Measurements from ENCODE around the gene C11orf71.

C11orf71 gene

DNA sequence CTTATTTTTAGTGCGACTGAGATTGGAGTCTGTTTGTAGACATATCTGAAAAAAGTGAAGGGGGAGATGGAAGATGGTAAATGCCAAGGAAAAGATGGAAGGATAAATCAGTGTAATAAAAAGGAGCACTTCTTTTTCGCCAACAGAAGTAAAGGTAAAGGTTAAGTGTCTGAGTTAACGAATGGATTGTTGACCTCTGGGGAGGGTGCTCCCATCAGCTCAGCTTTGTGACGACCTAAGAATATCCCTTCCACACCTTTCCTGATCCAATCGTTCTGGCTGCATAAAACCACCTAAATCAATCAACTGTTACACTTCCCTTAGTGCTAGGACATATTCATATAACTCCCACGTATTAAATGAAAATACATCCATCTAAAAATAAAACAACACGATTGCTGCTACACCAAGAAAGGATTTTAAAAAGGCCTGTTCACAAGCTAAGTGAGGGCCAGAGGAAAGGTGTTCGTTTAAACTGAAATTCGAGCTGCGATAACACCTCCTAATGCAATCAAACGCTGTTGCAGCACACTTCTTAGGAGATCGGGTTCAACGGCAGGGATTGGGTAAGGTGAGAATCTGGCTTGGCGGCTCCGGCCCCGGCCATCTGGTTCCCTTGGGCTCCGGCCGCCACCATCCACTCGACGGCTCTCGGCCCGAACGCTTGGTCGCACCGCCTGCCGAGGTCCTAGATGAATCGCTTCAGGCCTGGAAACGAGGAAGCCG, 658 bp downstream of the C11orf71 start:
- no peak for DNase-seq

DNA sequence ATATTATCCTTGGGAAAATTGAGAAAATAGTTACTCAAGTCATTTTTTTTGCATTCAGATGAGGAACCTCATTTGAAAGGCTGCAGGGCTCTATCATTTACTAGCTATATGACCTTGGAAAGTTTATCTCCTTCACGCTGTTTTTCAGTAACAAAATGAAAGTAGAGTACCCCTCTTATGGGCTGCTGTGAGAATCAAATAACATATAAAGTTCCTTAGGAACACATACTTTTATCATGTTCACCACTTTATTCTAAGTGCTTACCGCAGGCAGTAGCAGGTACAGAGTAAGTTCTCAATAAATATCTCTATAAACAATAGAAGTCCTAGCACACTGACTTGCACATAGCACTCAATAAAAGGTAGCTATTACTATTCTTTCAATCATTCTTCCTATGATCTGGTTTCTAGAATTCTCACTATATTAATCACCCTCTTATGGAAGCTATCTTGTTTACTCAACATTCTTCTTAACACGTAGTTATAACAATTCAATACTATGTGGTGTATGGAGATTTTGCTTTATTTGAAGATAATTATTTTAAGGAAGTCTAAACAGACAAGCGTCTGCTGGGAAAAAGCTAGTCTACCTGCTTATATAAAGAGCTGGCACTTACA, 1.9 kb downstream of the C11orf71 start:
- DNase-seq, result no peak

DNA sequence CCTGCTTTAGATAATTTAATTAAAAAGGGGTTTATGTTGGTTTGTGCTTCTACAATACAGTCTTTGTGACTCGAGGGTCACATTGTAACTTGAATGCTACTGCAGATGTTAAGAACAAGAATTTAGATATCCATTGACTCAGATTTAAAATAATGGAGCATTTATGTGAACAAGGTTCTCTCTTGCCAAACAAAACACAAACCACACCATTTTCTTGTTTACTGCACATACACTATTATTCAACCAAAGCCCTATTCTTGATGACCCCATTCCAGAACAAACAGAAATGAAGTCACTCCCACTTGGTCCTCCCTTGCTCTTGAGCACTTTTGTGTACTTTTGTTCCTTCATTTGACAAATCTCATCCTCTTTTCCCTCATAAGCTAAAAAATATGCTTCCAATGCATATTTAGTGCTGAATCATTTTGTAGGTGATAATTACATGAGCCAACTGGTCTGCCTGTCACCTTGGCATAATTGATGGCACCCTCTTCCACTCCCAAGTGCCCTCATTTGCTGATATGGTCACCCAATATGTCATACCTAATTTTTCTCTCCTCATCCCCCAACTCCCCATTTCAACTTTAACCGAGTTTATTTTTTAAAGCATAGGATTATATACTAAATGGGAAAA, 2.8 kb downstream of the C11orf71 start:
- DNase-seq, result no peak

DNA sequence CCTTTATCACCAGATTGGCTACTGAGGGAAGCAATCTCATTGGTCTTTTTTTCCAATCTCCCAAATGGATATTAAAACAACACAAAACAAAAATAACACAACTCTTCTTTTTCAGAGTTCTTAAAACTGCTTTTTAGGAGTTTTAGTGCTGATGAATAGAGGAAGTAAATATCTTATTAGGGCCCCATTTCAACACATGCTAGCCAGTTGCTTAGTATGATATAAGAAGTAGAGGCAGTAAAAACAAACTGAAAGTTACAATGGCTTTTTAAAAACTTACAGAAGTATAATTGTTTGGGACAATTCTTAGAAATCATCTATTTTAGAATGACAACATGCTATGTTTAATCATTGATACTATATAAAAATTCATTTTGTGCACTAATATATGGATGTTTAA, 3.4 kb downstream of the C11orf71 start:
- no peak for DNase-seq

DNA sequence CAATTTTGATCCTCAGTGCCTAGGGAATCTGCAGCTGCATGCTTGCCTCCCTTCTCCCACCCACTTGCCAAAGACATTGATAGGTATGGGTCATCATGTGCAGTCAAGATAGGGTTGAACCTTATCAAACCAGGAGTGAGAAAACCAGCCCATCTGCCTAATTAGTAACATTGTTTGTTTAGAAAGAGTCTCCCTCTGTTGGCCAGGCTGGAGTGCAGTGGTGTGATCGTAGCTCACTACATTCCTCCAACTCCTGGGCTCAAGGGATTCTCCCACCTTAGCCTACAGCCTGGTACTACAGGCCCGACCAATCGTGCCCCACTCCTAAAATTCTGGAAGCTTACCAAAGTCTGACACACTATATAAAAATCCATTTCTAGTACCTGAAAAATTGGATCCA, 4.6 kb downstream of the C11orf71 start:
- DNase-seq, result no peak

DNA sequence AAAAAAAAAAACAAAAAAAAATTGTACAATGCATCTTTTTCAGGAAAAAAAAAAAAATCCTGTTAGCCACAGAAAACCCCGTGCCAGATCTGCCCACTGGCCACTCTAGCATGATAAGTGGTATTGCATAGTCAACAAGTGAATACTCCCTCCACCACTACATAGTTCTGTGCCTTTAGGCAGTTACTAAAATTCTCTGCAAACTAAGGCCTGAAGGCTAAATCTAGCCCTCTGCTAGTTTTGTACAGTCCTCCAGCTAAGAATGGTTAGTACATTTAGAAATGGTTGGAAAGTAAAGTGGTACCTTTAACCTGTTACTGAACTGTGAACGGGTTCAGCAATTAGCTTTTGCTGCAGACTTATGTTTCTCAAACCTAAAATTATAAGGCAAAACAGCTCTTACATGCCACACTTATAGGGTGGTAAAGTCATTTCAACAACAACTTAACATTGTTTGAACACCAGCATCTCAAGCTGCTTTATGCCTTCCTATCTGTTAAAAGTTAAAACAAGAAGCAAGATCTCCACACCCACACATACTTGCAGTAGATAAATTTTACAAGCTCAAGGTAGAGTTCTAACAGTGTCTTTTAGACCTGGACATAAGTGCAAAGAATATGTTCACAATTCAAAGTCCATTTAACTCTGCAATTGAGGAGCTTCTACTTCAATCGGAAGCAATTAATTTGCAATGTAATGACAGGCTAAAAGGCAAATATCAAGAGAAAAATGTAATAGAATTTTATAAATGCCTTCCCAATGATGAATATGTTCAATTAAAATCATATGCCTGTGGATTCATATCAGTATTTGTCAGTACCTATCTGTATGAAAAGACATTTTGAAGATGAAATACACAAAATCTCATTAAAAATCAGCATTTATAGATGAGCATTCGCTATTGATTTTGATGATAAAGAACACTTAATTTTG, 7.3 kb downstream of the C11orf71 start:
- DNase-seq, result no peak

DNA sequence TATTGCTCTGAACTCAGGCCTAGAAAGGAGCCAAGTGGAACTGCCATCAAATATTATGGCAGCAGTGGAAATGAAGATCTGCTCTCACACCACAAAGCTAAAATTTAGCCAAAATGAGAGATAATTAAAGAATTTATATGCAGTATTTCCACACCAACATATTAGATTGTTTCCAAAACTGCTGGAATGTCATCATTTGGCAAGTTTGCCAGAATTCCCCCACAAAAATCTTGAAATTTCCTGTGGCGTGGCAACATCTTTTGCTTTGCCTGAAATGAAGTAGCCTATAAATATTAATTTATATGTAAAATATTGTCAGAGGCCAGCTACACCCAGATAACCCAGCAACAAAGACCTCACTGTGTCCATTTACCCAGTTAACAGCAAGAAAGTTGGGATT, 13.8 kb downstream of the C11orf71 start:
- DNase-seq, result no peak

DNA sequence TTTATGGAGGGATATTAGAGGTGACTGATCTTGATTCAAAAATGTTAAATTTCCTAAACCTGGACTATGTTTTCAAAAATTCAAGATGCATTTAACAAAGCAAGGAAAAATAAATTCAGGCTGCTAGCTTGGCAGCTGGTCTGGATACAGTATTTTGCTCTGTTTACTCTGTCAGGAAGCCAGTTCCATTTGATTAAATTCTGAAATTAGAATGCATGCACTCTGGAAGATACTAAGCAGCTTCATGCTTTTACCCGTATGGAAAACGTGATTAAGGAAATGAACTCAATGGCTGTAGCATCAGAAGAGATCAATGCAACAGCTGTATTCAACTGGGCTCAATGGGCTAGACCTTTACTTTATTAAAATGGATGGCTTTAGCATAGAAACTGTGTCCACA, 14.2 kb downstream of the C11orf71 start:
- no peak for DNase-seq

DNA sequence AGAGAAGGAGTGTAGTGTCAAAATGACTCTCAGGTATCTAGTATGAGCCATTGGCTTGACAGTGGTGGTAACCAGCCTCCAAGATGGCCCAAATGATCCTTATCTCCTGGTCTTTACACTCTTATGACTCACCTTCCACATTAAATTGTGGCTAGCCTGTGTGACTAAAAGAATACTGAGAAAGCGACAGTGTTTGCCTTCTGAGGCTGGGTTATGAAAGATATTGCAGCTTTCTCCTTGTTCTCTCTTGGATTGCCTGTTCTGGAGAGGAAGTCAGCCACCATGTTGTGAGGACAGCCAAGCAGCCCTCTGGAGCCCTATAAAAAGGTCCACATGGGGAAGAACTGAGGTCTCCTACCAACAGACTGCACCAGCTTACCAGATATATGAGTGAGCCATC, 15.8 kb downstream of the C11orf71 start:
- no peak for DNase-seq

DNA sequence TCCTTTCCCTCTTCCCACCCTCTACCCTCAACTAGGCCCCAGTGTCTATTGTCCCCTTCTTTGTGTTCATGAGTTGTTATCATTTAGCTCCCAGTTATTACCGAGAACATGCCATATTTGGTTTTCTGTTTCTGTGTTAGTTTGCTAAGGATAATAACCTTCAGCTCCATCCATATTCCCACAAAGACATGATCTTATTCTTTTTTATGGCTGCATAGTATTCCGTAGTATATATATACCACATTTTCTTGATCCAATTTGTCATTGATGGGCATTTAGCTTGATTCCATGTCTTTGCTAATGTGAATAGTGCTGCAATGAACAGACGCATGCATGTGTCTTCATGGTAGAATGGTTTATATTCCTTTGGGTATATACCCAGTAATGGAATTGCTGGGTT, 17.8 kb downstream of the C11orf71 start:
- no peak for DNase-seq

DNA sequence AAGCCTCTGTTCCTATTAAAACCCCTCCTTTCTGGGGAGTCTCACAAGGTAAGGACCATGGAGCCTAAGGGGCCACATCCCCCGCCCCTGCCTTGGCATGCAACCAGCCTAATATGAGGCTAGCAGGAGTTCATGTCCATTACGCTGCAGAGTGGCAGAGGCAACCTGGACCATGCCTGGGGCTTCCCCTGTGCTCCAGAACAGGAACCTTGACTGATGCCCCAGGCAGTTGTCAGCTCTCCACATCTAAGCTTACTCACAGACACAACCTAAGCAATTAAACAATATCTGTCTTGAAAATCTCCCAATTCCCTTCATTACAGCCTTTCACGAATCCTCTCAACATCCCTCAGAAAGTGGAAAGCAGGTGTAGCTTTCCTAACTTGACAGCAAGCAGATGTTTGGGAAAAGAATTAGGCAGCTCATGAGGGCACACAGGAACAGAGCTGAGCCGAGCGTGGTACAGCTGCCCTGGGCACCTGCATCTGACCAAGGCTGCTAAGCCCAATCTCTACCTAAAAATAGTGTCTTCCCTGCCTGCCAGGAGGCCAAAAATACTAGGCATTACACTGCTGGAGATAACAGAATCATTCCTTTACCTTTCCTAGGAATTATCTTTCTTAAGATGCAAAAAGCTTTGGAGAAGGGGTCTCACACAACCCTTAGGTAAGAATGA, 20.8 kb downstream of the C11orf71 start:
- DNase-seq, result no peak

DNA sequence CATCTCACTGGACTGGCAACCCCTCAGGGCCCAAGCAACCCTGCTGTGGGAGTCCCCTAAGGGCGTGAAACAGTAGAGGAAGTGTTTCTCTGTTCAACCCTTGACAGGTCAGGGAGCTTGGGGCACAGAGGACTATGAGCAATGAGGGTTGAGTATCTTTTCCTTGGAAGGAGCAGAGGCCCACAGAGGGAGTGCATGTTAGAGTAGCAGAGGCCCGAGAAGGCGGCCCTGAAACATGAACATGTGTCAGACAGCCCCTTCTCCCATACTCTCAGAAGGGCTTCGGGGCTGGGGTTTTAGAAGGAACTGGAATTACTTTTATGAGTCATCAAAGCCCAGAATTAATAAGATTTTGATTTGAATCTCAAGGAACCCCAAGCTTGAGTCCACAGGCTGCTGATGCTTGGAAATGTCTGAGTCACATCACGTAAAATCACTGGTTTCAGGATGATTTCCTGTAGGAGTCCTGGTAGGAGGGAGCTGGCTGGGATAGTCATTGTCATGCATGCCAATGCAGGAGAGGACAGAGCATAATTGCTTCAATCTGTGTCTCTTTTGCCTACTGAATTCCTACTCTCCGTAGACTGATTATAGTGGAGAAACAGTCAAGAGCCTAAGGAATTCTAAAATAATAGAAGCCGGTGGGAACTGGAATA, 22.6 kb downstream of the C11orf71 start:
- DNase-seq, result no peak

DNA sequence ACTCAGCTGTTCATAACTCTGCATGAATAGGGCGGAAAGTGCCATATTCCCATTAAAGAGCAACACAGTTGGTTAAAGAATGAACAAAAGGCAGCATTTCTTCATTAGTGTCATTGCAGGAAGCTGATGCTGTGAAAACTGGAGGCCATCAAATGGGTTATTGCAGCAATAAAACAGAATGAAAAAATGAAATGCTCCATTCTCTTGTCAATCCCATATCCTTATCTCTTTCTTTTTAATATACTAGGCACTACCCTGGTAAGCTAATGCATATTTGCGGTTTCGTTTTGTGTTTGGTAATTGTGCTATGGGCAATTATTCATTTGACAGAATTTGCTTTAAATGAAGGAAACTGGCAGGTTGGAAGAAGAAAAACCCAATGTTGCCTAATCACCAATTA, 25.3 kb downstream of the C11orf71 start:
- DNase-seq, result no peak

DNA sequence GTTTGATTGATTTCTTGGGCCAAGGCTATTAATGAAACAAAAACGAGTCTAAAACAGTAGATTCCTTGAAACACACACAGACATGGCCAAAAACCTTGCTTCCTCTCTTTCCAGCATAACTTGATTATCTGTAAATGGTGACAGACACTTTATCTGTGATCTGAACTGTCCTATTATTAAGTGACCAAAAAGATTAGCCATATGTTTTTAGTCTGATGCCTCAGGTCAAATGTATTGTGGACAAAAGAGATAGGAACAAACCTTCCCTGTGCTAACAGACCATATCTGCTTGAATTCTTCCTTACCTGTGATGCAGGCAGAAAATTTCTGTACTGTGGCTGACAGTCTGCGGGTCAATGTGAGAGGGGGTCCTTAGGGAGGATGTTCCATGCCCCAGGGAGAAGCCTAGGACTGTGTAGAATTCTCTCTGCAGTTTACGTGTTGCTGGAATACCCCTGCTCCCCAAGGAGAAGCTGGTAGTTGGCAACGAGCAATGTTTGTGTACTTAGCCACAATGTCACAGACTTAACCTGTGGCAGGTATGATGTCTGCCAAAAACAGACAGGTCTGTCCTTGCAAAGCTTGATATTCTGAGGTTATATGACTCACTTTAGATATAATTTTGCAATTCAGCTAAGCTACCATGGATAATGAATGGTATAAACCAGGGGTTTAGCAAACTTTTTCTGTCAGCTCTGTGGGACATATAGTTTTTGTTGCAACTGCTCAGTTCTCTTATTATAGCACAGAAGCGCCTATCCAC, 31.2 kb downstream of the C11orf71 start:
- no peak for DNase-seq

DNA sequence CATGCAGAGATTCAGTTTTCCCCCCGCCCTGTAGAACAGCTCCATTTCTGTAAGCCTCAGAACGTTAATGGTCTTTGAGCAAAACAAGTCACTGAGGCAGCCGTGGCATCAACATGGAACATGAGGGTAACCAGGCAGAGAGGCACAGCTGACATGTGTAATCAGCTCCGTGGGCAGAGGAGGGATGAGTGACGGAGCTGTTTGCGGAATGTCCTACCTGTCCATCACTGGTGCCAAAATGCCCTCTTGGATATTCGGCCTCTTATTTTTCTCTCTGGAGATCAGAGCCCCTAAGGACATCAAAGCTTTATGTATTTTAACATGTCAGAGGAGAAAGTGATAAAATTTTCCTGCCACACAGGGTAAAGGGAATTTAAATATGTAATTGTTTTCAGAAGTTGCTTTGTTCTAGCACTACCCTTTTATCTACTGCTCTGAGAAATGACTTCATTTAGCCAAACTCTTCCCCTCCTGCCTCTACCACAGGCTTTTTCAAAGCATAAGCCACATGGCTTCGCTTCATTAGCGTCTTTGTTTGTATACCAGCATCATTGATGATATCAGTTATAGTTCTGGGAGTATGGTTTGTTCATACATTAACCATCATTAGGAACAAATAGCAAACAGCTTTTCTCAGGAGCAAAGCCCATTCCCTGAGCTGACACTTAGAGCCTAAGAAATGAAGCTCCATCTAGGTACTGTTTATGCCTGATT, 32.9 kb downstream of the C11orf71 start:
- no peak for DNase-seq

DNA sequence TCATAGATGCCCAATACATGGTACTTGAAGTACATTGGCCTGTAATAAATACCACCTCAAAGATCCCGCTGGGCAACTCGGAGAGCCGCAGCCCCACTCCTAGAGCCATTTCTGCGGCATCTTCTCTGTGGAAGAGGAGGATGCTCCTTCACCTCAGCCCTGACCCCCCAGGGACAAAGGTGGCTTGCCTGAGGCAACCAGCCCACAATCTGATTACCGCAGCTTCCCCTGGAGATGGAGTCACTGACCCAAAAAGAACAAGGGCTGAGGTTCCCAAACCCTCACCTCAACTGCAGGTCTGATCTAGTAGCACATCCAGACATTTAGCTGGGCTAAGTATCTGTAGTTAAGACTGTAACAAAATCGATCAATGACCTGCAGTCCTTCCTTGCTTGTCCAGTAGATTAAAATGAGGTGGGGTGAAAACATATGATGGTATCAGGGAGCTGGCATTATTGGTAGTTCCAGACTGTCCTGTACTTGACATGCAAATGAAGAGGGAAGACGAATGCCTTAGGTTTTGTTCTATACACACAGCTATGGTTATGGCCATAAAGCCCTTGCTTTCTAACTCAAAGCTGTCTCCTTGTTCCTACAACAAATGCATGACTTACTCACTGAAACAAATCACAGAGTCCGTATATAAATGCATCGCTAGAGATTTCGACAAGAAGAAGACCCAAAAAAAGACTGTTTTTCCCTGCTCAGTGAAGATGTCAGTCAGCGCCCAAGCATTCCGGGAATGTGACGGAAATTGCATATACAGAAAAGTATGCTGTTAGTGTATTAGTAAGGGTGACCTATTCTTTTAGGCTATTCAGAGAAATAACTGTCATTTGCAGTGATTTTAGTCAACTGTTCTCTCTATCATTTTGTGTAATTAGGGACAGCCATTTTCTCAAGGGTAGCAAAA, 33.7 kb downstream of the C11orf71 start:
- no peak for DNase-seq

DNA sequence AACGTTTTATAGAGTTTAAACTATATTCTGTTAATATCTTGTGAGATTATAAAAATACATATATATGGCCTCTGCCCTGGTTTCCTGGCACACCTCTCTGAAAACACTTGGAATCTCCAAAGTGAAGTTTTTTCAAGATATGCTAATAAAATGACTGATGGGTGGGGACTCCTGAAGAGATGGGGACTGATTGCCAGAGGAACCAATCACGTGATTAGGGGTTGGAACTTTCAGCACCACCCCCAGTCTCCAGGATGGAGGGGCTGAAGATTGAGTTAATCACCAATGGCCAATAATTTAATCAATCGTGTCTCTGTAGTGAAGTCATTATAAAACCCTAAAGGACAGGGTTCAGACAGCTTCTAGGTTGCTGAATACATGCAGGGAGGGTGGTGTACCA, 37.4 kb downstream of the C11orf71 start:
- no peak for DNase-seq

DNA sequence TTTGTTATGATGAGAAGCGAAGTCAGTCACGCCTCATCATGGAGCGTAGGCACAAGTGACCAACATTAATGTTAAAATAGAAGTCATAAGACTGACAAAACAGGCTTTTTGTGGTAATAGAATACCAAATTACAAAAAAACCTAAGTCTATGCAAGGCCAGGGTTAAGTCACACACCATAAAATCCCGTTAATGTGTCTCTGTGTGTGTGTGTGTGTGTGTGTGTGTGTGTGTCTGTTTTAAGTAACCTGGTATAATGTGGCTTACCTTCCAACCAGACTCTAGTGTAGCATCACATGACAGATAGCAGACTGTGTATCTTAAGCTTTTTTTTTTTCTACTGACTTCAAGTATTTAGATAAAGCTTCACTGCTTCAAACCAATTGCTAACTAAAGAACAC, 38.0 kb downstream of the C11orf71 start:
- DNase-seq, result no peak

DNA sequence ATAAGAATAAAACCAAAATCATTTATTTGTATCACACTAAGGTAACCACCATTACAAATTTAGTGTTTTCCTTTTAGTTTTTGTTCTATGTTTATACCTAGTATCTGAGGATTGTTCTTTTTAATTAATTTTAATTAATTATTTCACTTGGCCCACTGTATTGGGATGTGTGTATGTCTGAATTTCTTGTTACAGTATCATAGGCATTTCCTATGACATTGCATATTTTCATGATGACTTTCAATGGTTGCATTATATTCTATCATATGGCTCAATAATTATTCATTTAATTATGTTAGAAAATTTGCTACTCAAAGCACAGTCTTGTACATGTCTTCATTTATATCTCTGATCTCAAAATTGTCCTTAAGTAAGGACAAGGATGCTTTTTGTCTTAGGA, 41.0 kb downstream of the C11orf71 start:
- no peak for DNase-seq

DNA sequence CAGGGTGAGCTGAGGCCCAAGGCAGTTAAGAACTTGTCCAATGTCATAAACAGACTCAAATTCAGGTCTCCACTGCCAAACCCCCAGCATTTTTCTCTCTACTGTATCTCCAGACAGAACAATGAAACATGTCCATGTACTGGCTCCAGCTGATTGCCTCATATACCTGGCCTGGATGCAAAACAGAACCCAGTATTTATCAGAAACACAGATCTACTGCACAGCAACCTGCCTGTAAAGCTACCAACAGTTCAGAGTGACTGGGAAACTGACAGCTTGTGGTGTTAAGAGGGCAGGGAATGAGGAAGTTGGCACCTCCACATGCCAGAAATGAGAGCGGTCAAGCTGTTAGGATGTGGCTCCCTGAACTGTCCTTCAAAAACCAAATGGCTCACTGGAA, 41.6 kb downstream of the C11orf71 start:
- no peak for DNase-seq

Measured in effector CD4-positive, alpha-beta T cell (primary cell).